MCF 10A (cell line): ENCODE measurements around the gene MKNK1. TPM values are rescaled to one million over a fixed set of nuclear protein-coding genes. Genes with fewer than 3 reads are reported as not detected.

Source experiments
- BruUV-seq: library from RNA; stranded (reverse); fragments of 400-500 nt; replicated peaks from 2 replicates; lab custom pipeline; 2021; lab: Mats Ljungman, UMichigan
- CTCF ChIA-PET: fragments of 300-600 bp; sonication (Branson Sonifier 250); formaldehyde crosslinking; extraction: SDS; loops from one replicate; lab custom pipeline; 2021; ENCODE audit warnings: antibody characterized with exemption, inconsistent platforms; lab: Yijun Ruan, JAX
- POLR2A ChIA-PET: fragments of 300-600, 350-650 bp; sonication (Branson Sonifier 250); formaldehyde crosslinking; extraction: SDS; loops from one replicate; lab custom pipeline; 2020; ENCODE audit warnings: antibody characterized with exemption, inconsistent platforms; lab: Yijun Ruan, JAX
- DNase-seq: peaks from one replicate; pipeline ENCODE4 v3.0.0-alpha.2; 2018; ENCODE audit not compliant: unreplicated experiment
- H3K27ac Mint-ChIP-seq: one replicate; pipeline ENCODE4 v1.8.0; 2022; ENCODE audit warnings: mild to moderate bottlenecking, low read depth, mixed read lengths; ENCODE audit not compliant: unreplicated experiment
- H3K27me3 Mint-ChIP-seq: one replicate; pipeline ENCODE4 v1.8.0; 2022; ENCODE audit warnings: mixed read lengths; ENCODE audit not compliant: insufficient read depth, unreplicated experiment
- H3K36me3 Mint-ChIP-seq: one replicate; pipeline ENCODE4 v1.8.0; 2022; ENCODE audit warnings: mild to moderate bottlenecking, moderate library complexity, mixed read lengths; ENCODE audit not compliant: insufficient read depth, unreplicated experiment
- H3K4me1 Mint-ChIP-seq: one replicate; pipeline ENCODE4 v1.8.0; 2022; ENCODE audit warnings: mixed read lengths; ENCODE audit not compliant: insufficient read depth, unreplicated experiment
- H3K4me3 Mint-ChIP-seq: one replicate; pipeline ENCODE4 v1.8.0; 2022; ENCODE audit warnings: mild to moderate bottlenecking, moderate library complexity, mixed read lengths; ENCODE audit not compliant: unreplicated experiment
- H3K9me3 Mint-ChIP-seq: one replicate; pipeline ENCODE4 v1.8.0; 2022; ENCODE audit warnings: mixed read lengths; ENCODE audit not compliant: unreplicated experiment
- intact Hi-C: fragments of 100-400 bp; cut with micrococcal nuclease; formaldehyde crosslinking; loops from 2 replicates; pipeline ENCODE4 v1.14.1; 2022
- total RNA-seq: library from RNA; stranded (reverse); gene quantifications from 2 replicates; pipeline ENCODE4 v1.2.3, GENCODE V29; 2022
- TF ChIP-seq, protein P1 (sequence below): fragments of 200-600 bp; IDR thresholded peaks from one replicate; pipeline ENCODE4 v1.8.0; 2022; ENCODE audit warnings: antibody characterized with exemption, mild to moderate bottlenecking; ENCODE audit not compliant: unreplicated experiment

MKNK1 gene
- total RNA-seq, 1 experiment from 2014 or later = 25.6 TPM

DNA sequence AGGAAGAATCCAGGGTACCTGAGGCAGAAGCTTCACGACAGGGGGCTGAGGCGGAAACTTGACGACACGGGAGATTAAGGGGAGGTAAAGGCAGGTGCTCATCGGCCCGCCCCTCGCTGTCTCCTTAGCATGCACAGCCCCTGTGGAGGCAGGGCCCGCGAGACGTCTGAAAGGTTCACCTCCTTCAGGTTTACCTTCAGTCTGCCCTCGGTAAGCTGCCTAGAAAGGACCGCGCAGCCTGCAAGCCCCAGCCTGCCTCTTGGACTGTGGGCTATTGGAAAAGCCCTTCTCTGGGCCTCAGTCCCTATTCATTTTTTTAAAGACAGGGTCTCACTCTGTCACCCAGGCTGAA, 81.1 kb downstream of the MKNK1 start:
- H3K4me3 Mint-ChIP-seq = peak overlapping the region; percentile 46
- POLR2A ChIA-PET = interaction anchor here (0.6 to 1.3 kb wide), 4 partner anchors 33 to 208 kb away, joined by 3 to 5 read pairs (median 4); partner anchors contain the start of gene DMBX1
- no peaks in the 10 kb centered on the region for H3K36me3 Mint-ChIP-seq
- H3K27me3 Mint-ChIP-seq = no peaks in the 10 kb centered on the region
- H3K4me1 Mint-ChIP-seq = peaks cover 38% of the 10 kb centered on the region
- CTCF ChIA-PET = interaction anchor here (0.7 to 4.3 kb wide), 6 partner anchors 10 to 190 kb away, joined by 3 to 41 read pairs (median 6); no protein-coding TSS in a partner anchor
- H3K27ac Mint-ChIP-seq = peak overlapping the region; percentile 88
- DNase-seq = no peak
- intact Hi-C loops = no loop called here
- TF ChIP-seq, protein P1, sequence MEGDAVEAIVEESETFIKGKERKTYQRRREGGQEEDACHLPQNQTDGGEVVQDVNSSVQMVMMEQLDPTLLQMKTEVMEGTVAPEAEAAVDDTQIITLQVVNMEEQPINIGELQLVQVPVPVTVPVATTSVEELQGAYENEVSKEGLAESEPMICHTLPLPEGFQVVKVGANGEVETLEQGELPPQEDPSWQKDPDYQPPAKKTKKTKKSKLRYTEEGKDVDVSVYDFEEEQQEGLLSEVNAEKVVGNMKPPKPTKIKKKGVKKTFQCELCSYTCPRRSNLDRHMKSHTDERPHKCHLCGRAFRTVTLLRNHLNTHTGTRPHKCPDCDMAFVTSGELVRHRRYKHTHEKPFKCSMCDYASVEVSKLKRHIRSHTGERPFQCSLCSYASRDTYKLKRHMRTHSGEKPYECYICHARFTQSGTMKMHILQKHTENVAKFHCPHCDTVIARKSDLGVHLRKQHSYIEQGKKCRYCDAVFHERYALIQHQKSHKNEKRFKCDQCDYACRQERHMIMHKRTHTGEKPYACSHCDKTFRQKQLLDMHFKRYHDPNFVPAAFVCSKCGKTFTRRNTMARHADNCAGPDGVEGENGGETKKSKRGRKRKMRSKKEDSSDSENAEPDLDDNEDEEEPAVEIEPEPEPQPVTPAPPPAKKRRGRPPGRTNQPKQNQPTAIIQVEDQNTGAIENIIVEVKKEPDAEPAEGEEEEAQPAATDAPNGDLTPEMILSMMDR = no peak
- BruUV-seq = no TSS peak
- no peaks in the 10 kb centered on the region for H3K9me3 Mint-ChIP-seq

DNA sequence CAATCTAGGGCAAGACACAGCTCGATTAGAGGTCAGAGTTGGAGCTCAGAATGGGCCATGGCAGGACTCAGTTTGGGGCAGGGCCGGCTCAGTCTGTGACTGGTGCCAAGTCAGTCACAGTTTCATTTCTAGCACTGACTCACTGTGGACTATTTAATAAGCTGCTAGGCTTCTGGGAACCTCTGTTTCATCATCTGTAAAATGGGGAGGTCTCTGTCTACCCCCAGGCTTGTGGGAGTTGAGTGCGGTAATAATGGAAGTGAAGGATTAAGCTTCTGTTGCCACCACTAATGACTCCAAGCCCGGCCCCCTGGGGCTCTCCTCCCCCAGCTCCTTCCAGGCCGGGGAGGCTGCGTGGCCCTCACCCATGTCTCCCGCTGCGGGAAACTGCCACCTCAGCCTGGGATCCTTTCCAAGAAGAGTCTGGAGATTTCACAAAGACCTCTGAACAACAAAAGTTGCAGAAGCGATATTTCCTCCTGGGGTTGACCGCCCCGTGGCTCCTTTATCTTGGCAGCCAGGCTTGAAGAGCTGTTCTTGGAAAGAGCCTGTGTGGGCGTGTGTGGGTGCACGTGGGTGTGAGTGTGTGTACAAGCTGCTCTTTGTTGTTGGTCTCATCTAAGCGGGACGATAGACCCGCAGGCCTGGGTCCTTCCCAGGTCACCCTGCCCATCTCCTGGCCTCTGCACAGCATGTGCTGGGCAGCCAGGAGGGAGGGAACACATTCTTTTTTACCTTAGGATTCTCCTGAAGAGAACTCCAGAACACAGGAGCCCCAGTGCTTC, 81.7 kb downstream of the MKNK1 start:
- Mint-ChIP-seq H3K9me3 (no peaks in the 10 kb centered on the region), H3K4me3 (peak overlapping the region; percentile 46), H3K36me3 (no peaks in the 10 kb centered on the region), H3K27ac (peak overlapping the region; percentile 88), H3K27me3 (no peaks in the 10 kb centered on the region), H3K4me1 (peaks cover 42% of the 10 kb centered on the region)
- DNase-seq = peak; percentile 96
- ChIA-PET CTCF (interaction anchor here (0.5 to 4.3 kb wide), 11 partner anchors 9 to 467 kb away, joined by 3 to 41 read pairs (median 5); no protein-coding TSS in a partner anchor), POLR2A (interaction anchor here (0.5 to 1.3 kb wide), 8 partner anchors 33 to 208 kb away, joined by 3 to 5 read pairs (median 3); partner anchors contain the start of gene DMBX1)
- no TSS peak for BruUV-seq
- intact Hi-C loops = no loop called here
- TF ChIP-seq, protein P1 = no peak

DNA sequence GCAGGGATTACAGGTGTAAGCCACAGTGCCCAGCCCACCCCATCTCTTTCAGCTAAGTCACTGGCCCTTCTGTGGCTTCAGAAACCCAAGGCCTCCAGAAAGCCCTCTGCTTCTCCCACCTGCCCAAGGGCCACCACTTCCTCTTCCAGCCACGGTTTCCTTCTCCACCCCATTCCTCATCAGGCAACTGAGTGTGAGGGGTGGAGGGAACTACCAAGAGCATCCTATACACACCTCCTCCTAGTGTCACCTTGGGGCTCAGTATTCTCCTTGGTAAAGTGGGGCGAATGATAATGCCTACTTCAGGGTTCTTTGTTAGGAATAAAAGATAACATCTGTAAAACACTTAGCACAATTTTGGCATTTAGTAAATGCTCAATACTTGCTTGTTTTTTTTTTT, 82.7 kb downstream of the MKNK1 start:
- Mint-ChIP-seq H3K36me3 (no peaks in the 10 kb centered on the region), H3K9me3 (no peaks in the 10 kb centered on the region), H3K27me3 (no peaks in the 10 kb centered on the region), H3K27ac (peak overlapping the region; percentile 88), H3K4me3 (no peak overlapping the region), H3K4me1 (peaks cover 52% of the 10 kb centered on the region)
- DNase-seq = no peak
- TF ChIP-seq, protein P1 = no peak
- intact Hi-C loops = no loop called here
- POLR2A ChIA-PET = interaction anchor here (0.6 to 1.0 kb wide), 4 partner anchors 31 to 1114 kb away, joined by 3 to 5 read pairs (median 4); no protein-coding TSS in a partner anchor
- no TSS peak for BruUV-seq
- CTCF ChIA-PET = interaction anchor here (0.8 to 4.3 kb wide), 6 partner anchors 10 to 75 kb away, joined by 3 to 41 read pairs (median 4); no protein-coding TSS in a partner anchor
